A549 treated with Mapracorat at 1 μM for 4 hours (cell line): Measurements from ENCODE around the gene RYR1. TPM values are rescaled to one million over a fixed set of nuclear protein-coding genes. Genes with fewer than 3 reads are reported as not detected.

Experiments
- total RNA-seq: library from RNA; stranded (reverse); fragments of 200-300 nt; extraction: Qiagen RNA extraction; gene quantifications from 5 replicates; pipeline ENCODE4 v1.2.3, GENCODE V29; 2022

The RYR1 gene
- 5.4 to 6.3 TPM (median 6.1 TPM) in 5 replicates for total RNA-seq

DNA sequence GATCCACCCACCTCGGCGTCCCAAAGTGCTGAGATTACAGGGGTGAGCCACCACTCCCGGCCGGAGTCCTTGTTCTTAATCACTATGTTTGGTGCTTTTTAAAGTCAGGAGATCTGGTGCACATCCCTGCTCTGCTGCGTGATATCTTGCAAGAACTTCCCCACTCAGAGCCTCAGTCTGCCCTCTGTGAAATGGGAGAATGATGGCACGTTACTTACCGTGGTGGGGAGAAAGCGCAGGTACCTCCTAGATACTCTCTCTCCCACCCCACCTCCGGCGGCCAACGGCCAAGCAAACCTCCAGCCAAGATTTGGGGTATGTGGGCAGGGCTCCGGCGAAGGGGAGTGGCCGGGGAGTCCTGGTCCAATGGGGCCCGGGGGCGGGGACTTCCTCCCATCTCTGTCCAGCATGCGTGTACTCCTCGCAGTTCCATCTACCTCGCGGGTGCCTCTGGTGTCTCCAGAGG lies at the start of gene RYR1:
Gene RYR1, plus strand, starts transcription at position 424 of the 466 bp plus-strand sequence. CDS start 139 bp downstream, outside the sequence.

DNA sequence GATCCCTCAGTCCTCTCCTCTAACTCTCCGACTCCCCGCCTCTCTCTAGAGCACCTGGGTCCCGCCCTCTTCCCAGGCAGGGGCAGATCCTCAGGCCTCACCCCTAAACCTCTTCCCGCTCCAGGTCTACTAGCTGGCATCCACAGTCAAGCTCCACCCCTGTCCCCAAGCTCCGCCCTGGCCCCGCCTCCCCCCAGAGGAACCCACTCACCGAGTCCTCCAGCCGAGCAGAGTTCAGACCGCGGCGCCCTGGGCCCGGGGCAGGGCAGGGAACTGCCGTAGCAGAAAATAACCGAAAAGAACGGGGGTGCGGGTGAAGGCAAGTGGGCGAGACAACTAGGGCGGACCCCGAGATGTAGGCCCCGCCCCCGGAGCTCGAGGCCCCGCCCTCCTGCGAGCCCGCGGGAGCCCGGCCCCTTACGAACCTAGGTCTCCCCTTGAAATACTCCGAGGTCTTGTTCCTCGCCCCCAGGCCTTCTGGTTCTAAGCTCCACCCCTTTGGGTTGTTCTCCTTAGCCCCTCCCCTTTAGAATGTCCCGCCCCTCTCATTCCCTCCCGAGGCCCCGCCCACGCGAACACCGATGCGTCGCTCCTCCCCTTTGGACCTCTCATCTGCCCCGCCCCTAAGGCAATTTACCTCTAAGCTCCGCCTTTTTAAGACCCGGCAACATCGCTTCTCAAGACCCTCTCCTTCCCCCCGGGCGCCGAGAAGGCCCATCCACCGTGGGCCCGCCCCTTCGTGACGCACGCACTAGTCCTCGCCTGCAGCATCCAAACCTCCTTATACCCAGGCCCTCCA lies 45.7 kb upstream of the RYR1 start, which contains the start of gene GGN:
Gene GGN, minus strand, starts transcription at position 485 of the 799 bp plus-strand sequence. CDS start 773 bp downstream, outside the sequence.

DNA sequence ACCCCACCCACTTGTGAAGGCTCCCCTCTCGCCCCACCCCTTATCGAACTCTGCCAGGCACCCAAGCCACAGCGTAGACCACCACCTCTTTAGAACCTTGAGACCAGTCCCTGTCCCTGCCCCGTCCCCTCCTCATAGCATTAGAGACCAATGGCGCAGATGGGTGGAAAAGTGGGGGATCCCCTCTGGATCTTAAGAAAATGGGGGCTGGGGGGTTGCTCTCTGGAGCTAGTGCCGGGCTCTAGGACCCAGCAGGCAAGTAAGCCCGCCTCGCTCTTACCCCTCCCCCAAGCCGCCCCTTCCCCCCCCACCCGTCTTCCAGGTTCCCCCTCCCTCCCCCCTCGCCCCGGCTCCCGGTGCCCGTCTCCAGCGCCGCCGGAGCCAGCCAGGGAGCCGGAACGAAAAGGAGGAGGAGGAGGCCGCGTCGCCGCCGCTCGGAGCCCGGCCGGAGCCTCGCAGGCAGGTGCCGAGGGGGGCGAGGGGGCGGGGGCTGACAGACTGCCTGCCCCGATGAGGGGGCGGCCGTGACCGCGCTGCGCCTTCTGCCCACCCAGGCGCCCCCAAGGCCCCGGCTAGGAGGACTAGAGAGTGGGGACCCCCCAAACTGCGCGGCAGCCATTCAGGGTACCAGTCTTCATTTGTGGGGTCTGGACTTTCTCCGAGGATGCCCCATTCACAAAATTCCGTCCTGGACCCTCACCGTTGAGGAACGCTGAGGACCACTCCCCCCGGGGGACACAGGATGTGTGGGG lies 45.0 kb upstream of the RYR1 start, which contains the start of gene SPRED3:
Gene SPRED3, plus strand, starts transcription at position 349 of the 752 bp plus-strand sequence. CDS start 1,606 bp downstream, outside the sequence.

DNA sequence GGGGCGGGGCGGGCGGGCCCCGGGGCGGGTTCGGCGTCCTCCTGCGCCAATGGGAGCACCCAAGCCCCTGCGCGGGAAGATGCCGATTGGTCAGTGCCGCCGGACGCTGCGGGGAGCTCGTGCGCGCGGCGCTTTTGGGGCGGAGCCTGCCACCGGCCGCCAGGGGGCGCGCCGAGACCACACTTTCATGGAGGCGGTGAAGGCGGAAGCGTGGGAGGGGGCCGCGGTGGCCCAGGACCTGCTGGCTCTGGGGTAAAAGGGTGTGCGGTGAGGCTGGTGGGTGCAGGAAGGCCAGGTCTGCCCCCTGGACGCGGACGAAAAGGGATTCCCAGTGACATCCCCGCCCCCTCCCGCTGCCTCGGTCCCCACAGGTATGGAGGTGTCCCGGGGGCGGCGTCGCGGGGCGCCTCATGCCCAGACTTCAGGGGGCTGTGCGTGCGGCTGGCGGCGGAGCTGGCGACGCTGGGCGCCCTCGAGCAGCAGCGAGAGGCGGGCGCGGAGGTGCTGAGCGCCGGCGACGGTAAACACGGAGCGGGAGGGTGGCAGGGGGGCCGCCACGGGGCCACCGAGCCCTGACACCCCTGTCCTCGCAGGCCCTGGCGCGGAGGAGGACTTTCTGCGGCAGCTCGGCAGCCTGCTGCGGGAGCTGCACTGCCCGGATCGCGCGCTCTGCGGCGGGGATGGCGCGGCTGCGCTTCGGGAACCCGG lies 30.4 kb upstream of the RYR1 start, which contains the start of gene FAM98C:
Gene FAM98C, plus strand, starts transcription at position 127 of the 708 bp plus-strand sequence. Its CDS starts 61 bp downstream, at position 188.

DNA sequence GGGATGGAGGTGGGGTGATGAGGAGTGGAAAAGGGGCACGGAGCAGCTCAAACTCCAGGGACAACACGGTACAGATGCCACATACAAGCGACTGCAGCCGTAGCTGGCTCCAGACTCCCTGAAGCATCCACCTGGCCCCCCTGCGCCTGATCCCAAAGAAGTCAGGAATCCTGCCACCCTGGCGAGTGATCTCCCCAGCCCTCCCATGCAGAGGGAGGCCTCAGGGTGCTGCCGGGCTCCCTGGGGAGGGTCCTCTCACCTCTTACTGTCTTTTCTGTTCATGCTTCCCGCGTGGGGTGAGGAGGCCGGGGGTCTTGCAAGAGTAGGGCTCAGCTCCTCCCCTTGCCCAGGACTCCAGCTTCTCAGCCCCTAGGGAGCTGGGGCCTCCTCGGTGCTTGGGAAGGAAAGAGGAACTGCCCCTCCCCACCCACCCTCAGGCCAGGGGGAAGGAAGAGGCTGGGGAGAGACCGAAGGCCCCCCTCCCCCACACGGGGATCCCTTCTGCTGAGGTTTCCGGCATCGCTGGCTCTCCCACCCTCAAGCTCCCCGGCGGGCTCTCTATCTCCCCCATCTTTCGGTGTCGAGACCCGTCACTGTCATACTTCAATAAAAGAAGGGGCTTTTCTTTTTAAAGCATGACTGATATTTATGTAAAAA lies 7.6 kb upstream of the RYR1 start, which contains the start of gene RASGRP4:
Gene RASGRP4, minus strand, starts transcription at position 410 of the 657 bp plus-strand sequence. Its CDS starts 128 bp downstream, at position 282.

DNA sequence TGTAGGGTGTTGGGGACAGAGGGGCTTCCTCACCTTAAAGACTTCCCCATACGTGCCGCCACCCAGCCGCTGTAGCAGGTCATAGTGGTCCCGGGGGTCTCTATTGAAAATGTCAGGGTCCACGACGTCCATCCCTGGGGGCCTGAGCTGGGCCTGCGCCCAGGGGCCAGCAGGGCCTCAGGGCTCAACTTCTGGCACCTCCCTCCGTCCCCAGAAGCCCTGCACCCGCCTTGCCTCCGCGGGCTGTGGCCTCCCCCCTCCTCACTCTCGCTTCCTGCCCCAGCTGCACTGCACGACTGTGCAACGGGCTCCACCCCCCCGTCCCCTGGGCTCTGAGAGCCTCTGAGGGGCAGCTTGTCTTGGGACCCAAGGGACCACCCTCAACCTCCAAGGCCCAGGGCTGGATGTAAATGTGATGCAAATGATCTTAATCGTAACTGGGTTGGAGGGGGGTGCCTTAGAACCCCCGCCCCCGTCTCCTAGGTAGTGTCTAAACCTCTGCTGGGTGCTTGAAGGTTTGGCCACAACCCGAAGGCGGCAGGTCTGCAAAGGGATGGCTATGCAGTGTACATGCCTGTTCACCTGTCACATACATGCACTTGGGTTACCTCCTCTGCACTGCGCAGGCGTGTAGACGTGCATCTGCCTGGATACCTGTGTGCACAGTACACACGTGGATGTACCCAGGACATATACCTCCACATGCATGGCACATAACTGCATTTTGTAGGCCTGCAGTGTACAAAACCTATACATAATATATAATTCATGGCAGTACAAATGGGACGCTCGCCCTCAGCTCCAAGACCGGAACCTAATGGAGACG lies 184.5 kb downstream of the RYR1 start, which contains the start of gene MAP4K1:
Gene MAP4K1, minus strand, starts transcription at position 190 of the 826 bp plus-strand sequence. Its CDS starts 58 bp downstream, at position 132.

DNA sequence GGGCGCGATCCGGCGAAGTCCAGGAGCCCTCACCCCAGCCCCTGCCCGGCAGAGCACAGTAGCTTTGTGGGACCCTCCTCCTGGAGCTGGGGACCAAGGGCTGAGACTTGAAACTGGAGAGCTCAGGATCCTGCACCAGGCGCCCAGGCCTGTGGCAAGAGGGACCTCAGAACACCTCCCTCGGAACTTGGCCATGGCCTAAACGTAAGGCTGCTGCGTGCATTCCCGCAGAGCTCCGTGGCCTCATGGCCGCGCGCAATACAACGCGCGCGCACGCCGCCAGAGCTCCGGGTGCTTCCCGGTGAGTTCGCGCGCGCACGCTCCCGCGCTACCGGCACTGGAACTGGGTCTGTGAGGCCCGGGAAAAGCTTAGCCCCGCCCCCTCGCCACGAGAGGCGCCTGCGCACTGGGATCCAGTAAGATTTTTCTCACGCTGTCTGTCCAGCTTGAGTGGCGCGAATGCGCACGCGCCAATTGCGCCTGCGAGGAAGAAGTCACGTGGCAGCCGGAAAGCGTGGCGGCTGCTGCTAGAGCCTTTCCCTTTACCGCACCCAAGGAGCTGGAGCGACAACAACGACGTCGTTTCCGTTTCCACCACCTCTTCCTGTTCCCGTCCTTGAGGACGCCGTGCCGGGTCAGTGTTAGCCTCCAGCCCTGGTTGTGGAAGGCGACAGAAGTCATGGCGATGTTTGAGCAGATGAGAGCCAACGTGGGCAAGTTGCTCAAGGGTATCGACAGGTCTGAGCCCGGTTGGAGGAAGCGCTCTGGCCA lies 185.3 kb downstream of the RYR1 start, which contains the start of gene EIF3K:
Gene EIF3K, plus strand, starts transcription at position 599 of the 771 bp plus-strand sequence. Its CDS starts 81 bp downstream, at position 680.

Other genes starting within 250 kb of the RYR1 start
- 3.0 to 5.8 TPM (median 3.9 TPM) in 5 replicates for gene DPF1, start 209.5 kb upstream of the RYR1 start, total RNA-seq
- 67.1 to 107 TPM (median 106 TPM) in 5 replicates for gene PPP1R14A, start 177.3 kb upstream of the RYR1 start, total RNA-seq
- gene SPINT2, start 169.1 kb upstream of the RYR1 start, total RNA-seq: 257 to 368 TPM (median 329 TPM) in 5 replicates
- gene C19orf33, start 129.4 kb upstream of the RYR1 start, total RNA-seq: 608 to 786 TPM (median 705 TPM) in 5 replicates
- 99.8 to 131 TPM (median 127 TPM) in 5 replicates for gene YIF1B, start 117.7 kb upstream of the RYR1 start, total RNA-seq
- 3.7 to 4.9 TPM (median 4.2 TPM) in 5 replicates for gene KCNK6, start 113.8 kb upstream of the RYR1 start, total RNA-seq
- 0.66 to 1.4 TPM (median 0.75 TPM) in 5 replicates for gene CATSPERG, start 97.9 kb upstream of the RYR1 start, total RNA-seq
- gene PSMD8, start 59.1 kb upstream of the RYR1 start, total RNA-seq: 463 to 512 TPM (median 490 TPM) in 5 replicates
- gene GGN, start 45.7 kb upstream of the RYR1 start, total RNA-seq: 0.09 to 0.28 TPM (median 0.26 TPM) in 4 of 5 replicates, not detected in the other
- gene SPRED3, start 45.0 kb upstream of the RYR1 start, total RNA-seq: 1.5 to 3.0 TPM (median 2.3 TPM) in 5 replicates
- gene FAM98C, start 30.6 kb upstream of the RYR1 start, total RNA-seq: 16.9 to 28.1 TPM (median 27.2 TPM) in 5 replicates
- not detected in 5 replicates for gene RASGRP4, start 7.5 kb upstream of the RYR1 start, total RNA-seq
- gene MAP4K1, start 184.3 kb downstream of the RYR1 start, total RNA-seq: 0.85 to 1.6 TPM (median 1.3 TPM) in 5 replicates
- gene EIF3K, start 185.5 kb downstream of the RYR1 start, total RNA-seq: 656 to 947 TPM (median 702 TPM) in 5 replicates
- gene ACTN4, start 214.0 kb downstream of the RYR1 start, total RNA-seq: 852 to 1,166 TPM (median 1,108 TPM) in 5 replicates